Renal cortical epithelial cell (primary cell): ENCODE results near the gene EHD4. TPM values are rescaled to one million over a fixed set of nuclear protein-coding genes. Genes with fewer than 3 reads are reported as not detected.

Experiments used
- DNase-seq: peaks from one replicate; pipeline ENCODE4 v3.0.0-alpha.2; 2011; ENCODE audit warnings: low read depth
- total RNA-seq: library from RNA; depleted of rRNA; stranded (reverse); fragments of >200 nt; gene quantifications from 2 replicates; pipeline ENCODE4 v1.2.3, GENCODE V29; 2014

EHD4 gene
- total RNA-seq, 1 donor from 2014 or later: 55.9 TPM

DNA sequence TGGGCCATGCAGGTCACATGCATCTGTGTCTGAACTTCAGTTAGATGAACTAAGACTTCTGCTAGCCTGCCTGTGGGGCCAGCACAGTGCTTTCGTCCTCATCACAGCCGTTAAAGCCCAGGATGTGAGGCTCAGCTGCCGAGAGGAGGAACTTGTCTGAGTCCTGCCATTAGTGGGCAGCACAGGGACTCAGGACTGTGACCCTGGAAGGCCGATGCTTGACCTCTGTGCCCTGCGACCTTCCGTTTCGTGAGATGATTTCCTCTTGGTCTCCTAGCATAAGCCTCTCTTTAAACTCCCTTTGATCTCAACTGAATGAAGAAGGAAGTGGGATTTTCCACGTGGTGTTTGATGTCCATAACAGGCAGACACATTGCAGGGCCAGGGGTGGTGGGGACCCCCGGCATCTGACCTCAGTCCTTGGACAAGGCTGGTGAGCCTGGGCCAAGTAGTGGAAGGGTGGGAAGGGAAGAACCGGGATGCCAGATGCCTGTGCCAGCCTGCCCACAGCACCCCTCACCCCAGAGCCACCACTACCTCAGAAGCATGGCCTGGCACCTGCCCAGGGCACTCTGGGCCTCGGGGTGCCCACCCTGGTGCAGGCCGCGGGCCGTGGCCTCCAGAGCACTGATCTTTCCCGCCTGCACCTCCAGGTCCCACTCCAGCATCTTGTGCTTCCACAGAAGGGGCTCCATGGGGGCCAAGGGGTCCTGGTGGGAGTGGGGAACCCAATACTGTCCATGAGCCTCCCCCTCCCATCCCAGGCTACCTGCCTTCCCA is 112.1 kb downstream of the EHD4 start:
- DNase-seq: no peak

DNA sequence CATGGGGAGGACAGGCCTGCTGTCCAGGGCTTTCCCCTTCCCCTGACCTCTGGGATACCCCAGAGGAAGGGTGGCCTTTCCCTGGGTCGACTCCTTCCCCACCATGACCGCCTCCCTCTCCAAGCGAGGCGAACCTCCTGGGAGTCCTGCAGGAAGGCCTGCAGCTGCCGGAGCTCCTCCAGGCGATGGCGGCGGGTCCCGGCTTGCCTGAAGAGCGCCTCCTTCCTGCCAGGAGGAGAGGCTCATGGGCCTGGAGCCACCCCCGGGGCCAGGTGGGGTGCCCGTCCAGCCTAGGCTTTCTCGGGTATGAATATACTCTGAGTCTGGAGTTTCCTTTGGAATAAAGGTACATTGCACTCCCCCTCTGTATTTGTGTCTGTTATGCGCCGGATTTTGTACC is 113.6 kb downstream of the EHD4 start:
- no peak for DNase-seq

DNA sequence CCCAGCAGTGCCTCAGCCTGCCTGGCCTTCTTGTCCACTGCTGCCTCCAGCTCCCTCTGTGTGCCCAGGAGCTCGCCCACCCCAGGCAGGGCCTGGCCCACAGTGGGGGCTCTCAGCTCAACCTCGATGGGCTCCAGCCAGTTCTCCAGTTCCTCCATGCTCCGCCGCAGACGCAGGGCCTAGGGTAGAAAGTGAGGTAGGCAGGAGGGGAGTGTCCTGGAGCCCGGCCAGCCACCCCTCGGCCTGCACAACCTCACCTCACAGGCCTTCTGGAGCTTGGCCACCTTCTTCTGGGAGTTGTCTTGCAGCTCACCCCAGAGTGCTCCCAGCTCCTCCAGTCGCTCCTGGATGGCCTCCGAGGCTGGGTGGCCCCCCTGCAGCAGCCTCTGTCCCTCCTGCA is 115.0 kb downstream of the EHD4 start:
- DNase-seq: no peak

DNA sequence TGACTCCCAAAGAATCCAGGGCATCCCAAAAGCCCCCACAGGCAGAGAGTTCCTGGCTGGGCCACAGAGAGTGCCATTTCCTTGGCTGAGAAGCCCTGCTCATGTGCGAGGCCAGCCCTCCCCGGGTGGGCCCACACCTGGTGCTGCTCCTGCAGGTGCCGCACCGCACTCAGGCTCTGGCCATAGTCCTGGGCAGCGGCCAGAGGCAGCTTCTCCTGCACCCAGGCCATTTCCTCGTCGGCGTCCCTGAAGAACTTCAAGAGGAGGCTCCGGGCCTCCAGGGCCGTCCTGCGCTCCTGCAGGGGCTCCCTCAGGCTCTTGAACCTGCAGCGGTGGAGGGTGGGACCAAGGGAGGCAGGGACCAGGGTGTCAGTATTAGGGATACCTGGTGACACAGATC is 115.6 kb downstream of the EHD4 start:
- DNase-seq: no peak

DNA sequence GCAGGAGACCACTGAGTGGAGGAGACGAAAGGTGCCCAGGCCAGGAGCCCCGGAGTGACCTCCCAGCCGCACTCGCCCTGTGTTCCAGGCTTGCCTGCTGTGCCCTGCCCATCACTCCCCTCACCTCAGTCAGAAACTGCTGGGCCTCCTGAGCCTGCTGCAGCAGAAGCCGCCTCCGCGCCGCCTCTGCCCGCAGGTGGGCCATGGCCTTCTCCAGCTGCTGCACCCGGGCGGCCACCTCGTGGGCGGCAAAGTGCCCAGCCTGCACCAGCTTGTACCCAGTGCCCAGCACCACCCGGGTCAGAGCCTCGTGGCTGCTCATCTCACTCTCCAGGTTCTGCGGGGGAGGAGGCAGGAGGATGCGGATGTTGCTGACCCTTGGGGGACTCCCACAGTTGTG is 116.1 kb downstream of the EHD4 start:
- DNase-seq: no peak

DNA sequence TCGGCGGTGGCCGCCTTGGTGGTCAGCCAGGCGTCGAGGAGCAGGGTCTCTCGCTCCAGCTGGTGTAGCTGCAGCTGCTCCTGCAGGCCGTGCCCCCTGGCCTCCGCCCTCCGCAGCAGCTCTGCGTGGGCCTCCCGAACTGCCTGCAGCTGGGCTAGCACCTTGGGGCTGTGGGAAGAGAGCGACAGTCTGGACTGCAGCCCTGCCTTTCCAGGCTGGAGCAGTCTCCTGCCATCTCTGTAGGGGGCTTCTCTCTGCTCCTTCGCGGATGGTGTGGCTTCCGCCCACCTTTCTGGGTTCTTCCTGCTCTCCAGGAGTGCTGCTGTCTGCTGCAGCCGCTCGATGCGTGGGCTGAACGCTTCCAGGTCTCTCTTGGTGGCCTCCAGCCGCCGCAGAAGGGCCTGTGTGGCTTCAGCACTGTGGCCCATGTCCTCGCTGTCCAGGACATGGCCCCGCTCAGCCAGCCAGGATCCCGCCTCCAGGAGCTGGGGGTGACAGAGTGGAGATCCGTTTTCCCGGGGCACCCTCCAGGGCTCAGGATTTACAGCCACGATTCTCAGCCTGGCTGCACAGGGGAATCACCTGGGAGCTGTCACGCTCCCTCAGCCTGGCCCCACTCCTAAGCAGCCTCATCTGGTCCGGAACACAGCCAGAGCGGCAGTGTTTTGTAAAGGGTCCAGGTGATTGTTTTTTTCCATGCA is 116.9 kb downstream of the EHD4 start:
- no peak for DNase-seq

DNA sequence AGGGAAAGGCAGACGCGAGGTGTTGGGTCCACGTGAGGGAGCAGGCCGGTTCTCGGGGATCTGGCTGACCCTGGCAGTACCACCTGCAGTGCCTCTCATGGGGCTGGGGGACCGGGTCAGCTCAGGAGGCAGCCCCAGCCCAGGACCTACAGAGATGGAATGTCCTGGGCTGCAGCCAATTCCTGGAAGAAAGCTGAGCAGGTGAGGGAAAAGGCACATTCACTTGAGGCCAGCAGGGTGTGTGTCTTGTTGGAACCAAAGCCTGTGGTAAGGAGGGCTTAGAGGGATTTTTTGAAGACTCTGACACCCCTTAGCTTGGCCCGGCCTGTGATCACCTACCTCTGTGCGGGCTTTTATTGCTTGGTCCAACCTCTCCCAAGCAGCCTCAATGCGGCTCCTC is 117.9 kb downstream of the EHD4 start:
- DNase-seq: no peak

DNA sequence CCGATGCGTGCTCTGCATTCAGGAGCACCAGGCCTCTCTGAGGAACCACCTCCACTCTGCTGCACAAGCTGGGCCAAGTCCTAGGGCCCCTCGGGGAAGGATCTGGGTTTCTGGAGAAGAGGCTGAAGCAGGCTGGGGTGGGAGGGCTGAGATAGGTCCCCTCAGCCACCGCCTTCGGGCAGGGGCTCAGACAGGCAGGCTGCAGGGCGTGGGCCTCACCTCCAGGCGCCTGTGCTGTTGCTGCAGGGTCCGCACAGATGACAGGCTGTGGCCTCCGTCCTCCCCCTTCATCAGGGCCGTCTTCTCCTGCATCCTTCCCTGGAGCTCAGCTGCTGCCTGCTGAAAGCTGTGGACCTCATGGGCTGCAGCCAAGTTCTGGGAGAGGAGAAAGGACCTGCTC is 118.5 kb downstream of the EHD4 start:
- no peak for DNase-seq

DNA sequence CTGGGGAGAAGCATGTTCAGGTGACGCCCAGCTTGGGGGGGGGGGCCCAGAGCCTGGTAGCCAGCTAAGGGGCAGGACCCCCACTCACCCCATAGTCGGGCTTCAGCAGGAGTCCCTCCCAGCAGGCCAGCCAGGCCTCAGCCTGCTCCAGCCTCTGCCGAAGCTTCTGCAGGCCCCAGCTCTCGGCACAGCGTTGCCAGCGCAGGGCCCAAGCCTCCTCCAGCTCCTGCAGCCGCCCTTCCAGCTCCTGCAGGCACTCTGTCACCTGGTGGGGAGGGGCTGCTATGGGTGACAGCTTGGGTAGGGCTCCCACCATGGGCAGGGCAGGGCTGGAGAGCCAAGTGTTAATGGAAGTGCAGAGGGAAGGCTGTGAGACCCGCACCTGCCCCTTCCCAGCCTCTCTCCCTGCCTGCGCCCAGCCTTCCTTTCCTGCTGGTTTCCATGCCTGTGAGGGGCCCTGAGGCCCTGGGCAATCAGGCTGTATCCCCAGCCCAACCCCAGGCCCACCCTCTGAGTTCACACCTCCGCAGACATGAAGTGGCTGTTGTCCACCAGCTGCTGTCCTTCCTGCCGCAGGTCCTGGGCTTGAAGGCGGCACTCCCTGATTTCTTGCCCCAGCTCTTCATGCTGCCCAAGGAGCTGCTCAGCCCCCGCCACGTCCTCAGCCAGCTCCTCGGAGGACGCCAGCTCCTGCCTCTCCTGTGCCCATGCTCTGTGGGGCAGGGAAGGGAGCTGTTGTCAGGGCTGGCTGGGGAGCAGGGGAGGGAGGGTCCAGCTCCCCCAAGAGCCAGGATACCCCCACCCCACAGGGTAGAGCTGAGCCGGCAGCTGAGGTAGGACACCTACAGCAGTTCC is 119.4 kb downstream of the EHD4 start:
- DNase-seq: no peak

DNA sequence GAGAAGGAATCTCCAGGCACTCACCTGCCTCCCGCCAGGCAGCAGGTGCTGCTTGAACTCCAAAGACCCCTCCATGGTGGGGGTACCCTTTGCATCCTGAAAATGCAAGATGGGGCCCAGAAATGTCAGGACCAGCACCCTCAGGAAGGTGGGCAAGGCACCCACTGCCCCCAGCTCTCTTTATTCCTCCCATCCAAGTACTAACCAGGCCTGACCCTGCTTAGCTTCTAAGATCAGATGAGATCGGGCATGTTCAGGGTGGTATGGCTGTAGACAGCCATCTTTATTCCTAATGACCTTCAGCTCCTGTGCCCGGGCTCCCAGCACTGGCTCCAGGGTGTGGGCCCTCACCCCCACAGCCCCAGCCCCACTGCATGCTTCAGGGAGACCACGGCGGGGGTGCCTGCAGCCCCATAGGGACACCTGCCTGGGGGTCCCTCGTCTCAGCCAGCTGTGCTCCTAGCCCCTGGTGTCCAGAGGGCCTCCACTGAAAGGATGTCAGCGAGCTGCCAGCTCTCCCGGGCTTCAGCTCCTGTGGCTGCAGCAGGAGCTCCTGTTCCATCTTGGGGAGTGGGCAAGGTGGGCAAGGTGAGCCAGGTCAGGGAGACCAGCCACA is 120.5 kb downstream of the EHD4 start:
- DNase-seq: no peak

DNA sequence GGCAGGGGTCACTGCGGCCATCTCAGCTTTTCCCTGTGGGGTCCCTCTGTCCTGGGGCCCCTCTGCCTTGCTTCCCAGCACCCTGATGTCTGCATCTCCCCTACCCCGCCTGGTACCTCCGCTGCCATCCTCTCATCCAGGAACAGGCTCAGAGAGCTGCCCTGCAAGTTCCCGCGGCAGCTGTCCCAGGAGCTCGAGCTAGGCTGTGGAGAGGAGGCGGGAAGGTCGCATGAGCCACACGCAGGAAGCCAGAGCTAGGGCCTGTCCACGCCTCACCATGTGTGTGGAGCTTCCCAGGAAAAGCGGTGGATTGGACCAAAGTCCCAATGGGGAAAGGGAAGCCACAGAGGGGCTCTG is 121.2 kb downstream of the EHD4 start:
- DNase-seq: no peak

DNA sequence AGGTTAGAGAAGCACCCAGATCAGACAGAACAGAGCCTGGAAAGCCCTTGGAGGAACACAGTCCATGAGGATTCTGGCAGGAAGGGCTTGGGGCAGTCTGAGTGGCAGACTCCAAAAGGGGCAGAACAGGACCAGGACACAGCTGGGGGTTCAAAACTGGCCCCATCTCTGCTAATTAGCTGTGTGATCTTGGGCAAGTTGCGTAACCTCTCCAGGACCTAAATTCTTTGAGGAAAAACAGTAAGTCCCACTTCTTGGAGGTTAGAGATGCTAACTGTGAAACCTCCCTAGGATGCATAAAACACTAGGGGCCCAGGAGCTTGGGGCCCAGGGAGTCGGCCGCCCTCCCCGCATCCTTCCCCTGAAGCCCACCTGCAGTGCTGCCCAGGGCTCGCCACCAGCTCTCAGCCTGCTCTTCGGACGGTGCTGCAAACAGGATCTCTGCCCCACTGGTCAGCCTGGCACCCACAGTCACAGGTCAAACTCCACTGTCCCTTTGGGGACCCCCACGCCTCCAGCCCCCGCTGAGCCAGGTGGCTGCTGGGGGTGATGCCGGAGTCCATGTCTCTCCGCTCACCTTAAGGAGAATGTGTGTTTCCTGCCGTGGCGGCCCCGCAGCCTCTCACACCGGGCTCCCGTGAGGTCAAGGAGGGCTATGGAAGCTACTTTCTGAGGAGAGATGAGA is 121.7 kb downstream of the EHD4 start:
- no peak for DNase-seq

DNA sequence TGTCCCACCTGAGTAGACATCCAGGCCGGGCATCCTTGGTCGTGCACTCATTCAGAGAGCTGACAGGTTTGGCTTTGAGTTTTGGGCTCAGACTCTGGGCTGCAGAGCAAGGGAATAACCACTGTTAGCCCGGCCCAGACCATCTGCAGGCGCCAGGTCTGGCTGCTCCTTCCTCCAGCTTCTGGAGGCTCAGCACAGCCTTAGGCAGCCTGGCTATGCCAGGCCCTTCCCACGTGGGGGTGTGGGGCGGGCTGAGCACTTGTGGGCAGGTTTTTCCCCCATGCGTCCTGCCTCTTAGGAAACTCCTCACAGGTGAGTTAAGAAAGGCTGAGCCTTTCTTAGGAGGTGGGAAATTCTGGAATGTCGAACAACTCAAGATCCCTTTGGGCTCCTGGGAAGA is 122.5 kb downstream of the EHD4 start:
- DNase-seq: no peak

DNA sequence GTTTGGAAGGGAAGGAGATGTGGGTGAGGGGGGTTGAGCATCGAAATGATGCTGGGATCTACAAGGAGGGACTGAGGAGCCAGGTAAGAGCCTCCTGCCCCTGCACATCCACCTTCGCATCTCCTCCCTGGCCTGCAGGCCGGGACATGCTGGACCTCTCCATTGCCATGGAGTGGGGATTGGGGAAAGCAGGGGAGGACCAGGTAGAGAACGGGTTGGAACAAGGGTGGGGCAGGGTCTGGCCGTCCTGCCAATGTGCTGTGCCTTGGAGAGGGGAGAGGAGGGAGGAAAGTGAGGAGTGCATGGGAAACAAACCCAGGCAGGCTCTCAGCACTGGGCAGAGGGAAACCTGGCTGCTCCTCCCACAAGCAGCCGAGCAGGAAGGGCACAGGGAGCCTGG is 123.2 kb downstream of the EHD4 start:
- no peak for DNase-seq

DNA sequence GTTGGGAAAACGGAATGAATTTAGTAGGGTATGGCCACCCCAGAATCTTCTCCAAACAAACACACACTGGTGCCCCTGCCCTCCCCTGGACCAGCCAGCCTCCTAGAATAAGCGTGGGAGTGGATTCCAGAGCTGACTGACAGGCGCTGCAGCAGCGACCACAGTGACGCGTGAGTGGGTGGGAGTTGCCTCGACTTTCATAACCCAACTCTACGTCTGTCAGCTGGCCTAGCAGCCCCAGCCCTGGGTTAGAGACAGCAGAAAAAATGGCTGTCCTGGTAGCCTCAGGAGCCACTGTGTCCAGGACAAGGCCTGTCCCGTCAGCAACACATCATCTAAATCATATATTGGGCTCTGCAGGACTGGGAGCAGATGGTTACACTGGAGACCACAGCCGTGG is 123.7 kb downstream of the EHD4 start:
- DNase-seq: no peak

DNA sequence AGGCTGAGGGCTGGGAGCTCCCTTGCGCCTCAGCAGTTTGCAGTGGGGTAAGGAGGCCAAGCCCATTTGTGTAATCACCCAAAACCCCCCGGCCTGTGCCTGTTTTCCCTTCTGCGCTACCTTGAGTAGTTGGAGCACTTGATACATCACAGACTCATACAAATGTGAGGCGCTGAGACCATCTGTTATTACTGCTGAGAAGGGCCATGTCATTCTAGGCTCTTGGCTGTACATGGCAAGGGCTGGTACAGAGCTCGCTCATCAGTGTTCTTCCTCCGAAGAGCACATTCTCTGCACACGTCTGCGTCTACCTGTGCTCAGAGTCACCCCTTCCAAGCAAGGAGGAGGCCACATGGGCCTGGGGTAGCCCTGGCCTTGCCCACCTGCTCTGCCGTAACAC is 124.4 kb downstream of the EHD4 start:
- DNase-seq: no peak

DNA sequence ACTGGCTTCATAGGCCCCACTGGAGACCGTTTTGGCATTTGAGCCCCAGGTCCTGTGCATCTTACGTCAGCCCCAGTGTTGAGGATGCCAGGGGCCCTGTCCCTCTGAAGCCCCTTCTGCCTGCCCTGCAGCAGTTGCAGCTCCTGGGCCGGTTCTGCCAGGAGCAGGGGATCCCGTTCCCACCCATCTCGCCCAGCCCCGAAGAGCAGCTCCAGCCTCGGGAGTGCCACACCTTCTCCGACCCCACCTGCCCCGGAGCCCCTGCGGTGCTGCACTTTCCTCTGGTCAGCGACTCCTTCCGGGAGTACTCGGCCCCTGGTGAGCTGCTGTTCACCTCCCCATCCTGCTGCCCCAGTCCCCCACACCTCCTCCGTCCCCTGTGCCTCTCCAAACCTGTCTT is 125.2 kb downstream of the EHD4 start:
- DNase-seq: no peak
